ENCODE measurements around the gene UBE2QL1.

- TF ChIP-seq POLR2AphosphoS5 (IDR thresholded peaks at IDR 0.05; ENCODE audit: low read depth, low read length) (no peak), POLR2A (IDR thresholded peaks at IDR 0.05; ENCODE audit: low read depth, low read length) (no peak)
Measured at GRCh38 chr5:6470672-6471071, 22.0 kb downstream of the UBE2QL1 start.
